Central memory CD4-positive, alpha-beta T cell (primary cell): ENCODE data around the gene TFCP2L1.

ENCODE experiments used
- DNase-seq: peaks from one replicate; pipeline ENCODE4 v3.0.0; 2022

TFCP2L1 gene

GRCh38 chr2:121195036-121195435, 90.0 kb downstream of the TFCP2L1 start:
- no peak for DNase-seq

- no peak for DNase-seq
These were observed 90.4 kb downstream of the TFCP2L1 start for GRCh38 chr2:121194626-121195025.

- DNase-seq, result no peak
These were observed 91.8 kb downstream of the TFCP2L1 start for GRCh38 chr2:121193185-121193584.

- no peak for DNase-seq
These were observed 92.4 kb downstream of the TFCP2L1 start for GRCh38 chr2:121192576-121192975.

- DNase-seq, result no peak
These were observed 93.5 kb downstream of the TFCP2L1 start for GRCh38 chr2:121191191-121192170.

GRCh38 chr2:121189661-121190381, 95.2 kb downstream of the TFCP2L1 start:
- DNase-seq, result no peak

- DNase-seq, result no peak
These were observed 96.0 kb downstream of the TFCP2L1 start for GRCh38 chr2:121189011-121189410.

GRCh38 chr2:121187982-121188411, 97.0 kb downstream of the TFCP2L1 start:
- DNase-seq, result no peak

GRCh38 chr2:121187351-121187981, 97.5 kb downstream of the TFCP2L1 start:
- no peak for DNase-seq

- no peak for DNase-seq
These were observed 98.7 kb downstream of the TFCP2L1 start for GRCh38 chr2:121186261-121186660.

GRCh38 chr2:121185571-121186074, 99.4 kb downstream of the TFCP2L1 start:
- DNase-seq, result no peak

- DNase-seq, result no peak
These were observed 99.9 kb downstream of the TFCP2L1 start for GRCh38 chr2:121185111-121185510.

GRCh38 chr2:121184248-121184862, 100.6 kb downstream of the TFCP2L1 start:
- no peak for DNase-seq

GRCh38 chr2:121182520-121182919, 102.5 kb downstream of the TFCP2L1 start:
- DNase-seq, result no peak

GRCh38 chr2:121179467-121179866, 105.5 kb downstream of the TFCP2L1 start:
- no peak for DNase-seq

GRCh38 chr2:121178730-121179129, 106.3 kb downstream of the TFCP2L1 start:
- no peak for DNase-seq

- no peak for DNase-seq
These were observed 107.1 kb downstream of the TFCP2L1 start for GRCh38 chr2:121177896-121178295.

- no peak for DNase-seq
These were observed 109.7 kb downstream of the TFCP2L1 start for GRCh38 chr2:121175326-121175725.

GRCh38 chr2:121173806-121174205, 111.2 kb downstream of the TFCP2L1 start:
- no peak for DNase-seq

GRCh38 chr2:121173112-121173511, 111.9 kb downstream of the TFCP2L1 start:
- DNase-seq, result no peak

GRCh38 chr2:121172456-121172855, 112.5 kb downstream of the TFCP2L1 start:
- no peak for DNase-seq

GRCh38 chr2:121171625-121172119, 113.3 kb downstream of the TFCP2L1 start:
- no peak for DNase-seq
